HepG2 (cell line): Measurements from ENCODE around the gene TMUB1. TPM values are rescaled to one million over a fixed set of nuclear protein-coding genes. Genes with fewer than 3 reads are reported as not detected.

ENCODE experiments used
- HNF4A ChIP-seq: sonication (generic); formaldehyde crosslinking; IDR thresholded peaks from 2 replicates; pipeline ENCODE4 v1.4.0; 2020; ENCODE audit warnings: missing genetic modification reagents
- ISL2 ChIP-seq: sonication (generic); formaldehyde crosslinking; IDR thresholded peaks from 2 replicates; pipeline ENCODE4 v1.5.0; 2020; ENCODE audit warnings: missing genetic modification reagents
- ISX ChIP-seq: sonication (generic); formaldehyde crosslinking; conservative IDR thresholded peaks from 2 replicates; pipeline ENCODE4 v1.5.0; 2020; ENCODE audit warnings: missing genetic modification reagents
- KLF6 ChIP-seq: IDR thresholded peaks from 2 replicates; pipeline ENCODE4 v1.8.0; 2016; ENCODE audit warnings: missing biosample characterization, missing genetic modification reagents
- MYC ChIP-seq: sonication (generic); formaldehyde crosslinking; IDR thresholded peaks from 2 replicates; pipeline ENCODE4 v1.9.0; 2021; ENCODE audit warnings: missing genetic modification reagents, borderline replicate concordance
- NBN ChIP-seq: fragments of 450-650 bp; conservative IDR thresholded peaks from 2 replicates; pipeline ENCODE4 v1.6.1; 2017
- SNAPC2 ChIP-seq: sonication (generic); formaldehyde crosslinking; IDR thresholded peaks from 2 replicates; pipeline ENCODE4 v1.8.1; 2022; ENCODE audit warnings: mild to moderate bottlenecking, missing genetic modification reagents
- TAF15 ChIP-seq: fragments of 200-400 bp; formaldehyde crosslinking; IDR thresholded peaks from one replicate; pipeline ENCODE4 v1.6.1; 2018; ENCODE audit warnings: mild to moderate bottlenecking, low read depth, low read length; ENCODE audit not compliant: poor library complexity, severe bottlenecking
- ZIK1 ChIP-seq: sonication (generic); formaldehyde crosslinking; IDR thresholded peaks from 2 replicates; pipeline ENCODE4 v1.5.0; 2020; ENCODE audit warnings: mild to moderate bottlenecking, low read depth, missing genetic modification reagents, borderline replicate concordance
- ZMYM2 ChIP-seq: sonication (generic); formaldehyde crosslinking; IDR thresholded peaks from 2 replicates; pipeline ENCODE4 v1.8.0; 2022; ENCODE audit warnings: mild to moderate bottlenecking, missing genetic modification reagents
- ZNF496 ChIP-seq: sonication (generic); formaldehyde crosslinking; IDR thresholded peaks from 2 replicates; pipeline ENCODE4 v1.8.1; 2023; ENCODE audit warnings: mild to moderate bottlenecking, moderate library complexity, missing genetic modification reagents; ENCODE audit not compliant: insufficient replicate concordance
- ZNF670 ChIP-seq: sonication (generic); formaldehyde crosslinking; IDR thresholded peaks from 2 replicates; pipeline ENCODE4 v1.8.0; 2022; ENCODE audit warnings: mild to moderate bottlenecking, missing genetic modification reagents, borderline replicate concordance
- ZNF792 ChIP-seq: IDR thresholded peaks from 2 replicates; pipeline ENCODE4 v1.6.1; 2016
- ZSCAN12 ChIP-seq: sonication (generic); formaldehyde crosslinking; IDR thresholded peaks from 2 replicates; pipeline ENCODE4 v1.9.0; 2021; ENCODE audit warnings: mild to moderate bottlenecking, missing genetic modification reagents
- ZSCAN31 ChIP-seq: sonication (generic); formaldehyde crosslinking; IDR thresholded peaks from 2 replicates; pipeline ENCODE4 v1.5.0; 2020; ENCODE audit warnings: low read depth, mild to moderate bottlenecking, missing genetic modification reagents
- polyA plus RNA-seq, 8 experiments: library from polyadenylated mRNA; depleted of rRNA in 3 of 8; stranded (reverse) in 7 of 8; unstranded in 1 of 8; fragments of >200 nt; fragmentation: Illumina TruSeq in 4 of 8; extraction: Trizol in 4 of 8; gene quantifications; 2 replicates each; pipeline versions ENCODE4 v1.2.1 to v1.2.3, GENCODE V29; 2011 to 2016; ENCODE audit warnings: low read depth in 4 of 8, missing spikeins in 1 of 8, mixed read lengths in 1 of 8; ENCODE audit not compliant: insufficient read depth in 1 of 8
- total RNA-seq, 5 experiments: library from RNA; depleted of rRNA; stranded (reverse); fragments of >200 nt; fragmentation: Illumina TruSeq; extraction: Trizol; gene quantifications; 2 replicates each; pipeline ENCODE4 v1.2.3, GENCODE V29; 2016; ENCODE audit warnings: low read depth in 1 of 5
- TF ChIP-seq, protein P1 (sequence below): sonication (generic); formaldehyde crosslinking; IDR thresholded peaks from 2 replicates; pipeline ENCODE4 v1.5.1; 2020; ENCODE audit warnings: mild to moderate bottlenecking, missing genetic modification reagents, moderate library complexity
- TF ChIP-seq, protein P2 (sequence below): sonication (generic); formaldehyde crosslinking; IDR thresholded peaks from 2 replicates; pipeline ENCODE4 v1.4.0; 2020; ENCODE audit warnings: missing genetic modification reagents, mild to moderate bottlenecking, borderline replicate concordance
- TF ChIP-seq, protein P3 (sequence below): sonication (generic); formaldehyde crosslinking; IDR thresholded peaks from 2 replicates; pipeline ENCODE4 v1.4.0; 2020; ENCODE audit warnings: mild to moderate bottlenecking, missing genetic modification reagents

Gene TMUB1
- total and polyA plus RNA-seq, 2 of the 13 experiments (the other 11 are each of a cell fraction or from before 2014, with no cell fraction given), result 44.8 to 51.6 TPM

DNA sequence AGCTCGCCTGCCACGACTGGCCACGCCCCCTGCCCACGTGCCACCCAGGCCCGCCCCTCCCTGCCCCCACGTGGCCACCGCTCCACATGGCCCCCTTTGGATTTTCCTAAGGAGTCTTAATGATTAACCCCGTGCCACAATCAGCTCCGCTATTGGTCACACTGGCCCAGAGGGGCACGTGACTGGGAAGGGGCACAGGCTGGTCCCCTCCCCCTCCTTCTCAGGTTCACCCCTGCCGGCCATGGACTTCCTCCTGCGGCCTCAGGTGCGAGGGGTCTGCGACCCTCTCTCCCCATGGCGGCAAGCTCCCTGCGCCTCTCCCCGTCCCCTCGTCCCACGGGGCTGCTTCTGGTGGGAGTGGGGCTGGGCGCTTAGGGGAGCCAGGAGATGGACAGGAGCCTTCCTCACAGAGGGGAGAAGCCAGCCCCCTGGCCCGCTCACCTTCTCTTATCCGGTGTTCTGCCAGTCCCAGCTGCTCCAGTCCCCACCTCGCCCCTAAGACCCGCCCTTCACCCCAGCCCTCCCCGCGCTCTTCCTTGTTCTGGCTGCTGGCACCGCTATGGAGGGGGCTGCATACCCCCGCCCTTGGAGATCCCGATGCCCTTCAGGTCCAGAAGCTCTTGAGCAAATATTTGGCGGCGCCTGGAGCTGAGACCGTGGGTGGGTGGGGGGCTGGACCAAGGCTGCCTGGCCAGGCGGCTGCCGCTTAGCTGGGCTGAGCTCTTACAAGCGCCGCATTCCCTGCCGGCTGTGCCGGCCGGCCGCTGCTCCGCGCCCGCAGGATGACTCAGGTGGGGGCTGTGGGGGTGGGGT lies 20.7 kb downstream of the TMUB1 start (continued):
- TF ChIP-seq ZSCAN31 (CRISPR knock-in tag) (no peak), HNF4A (CRISPR knock-in tag) (no peak; the same call in none of the 2 replicates), ZSCAN12 (CRISPR knock-in tag) (no peak), ZNF670 (CRISPR knock-in tag) (no peak), ISL2 (CRISPR knock-in tag) (no peak; the same call in 1 of the 2 replicates), ISX (CRISPR knock-in tag) (no peak), KLF6 (CRISPR knock-in tag) (no peak), MYC (CRISPR knock-in tag) (peak; percentile 88), ZNF496 (CRISPR knock-in tag) (no peak), TAF15 (no peak), SNAPC2 (no peak), ZMYM2 (CRISPR knock-in tag) (no peak), NBN (no peak), ZIK1 (CRISPR knock-in tag) (no peak), ZNF792 (CRISPR knock-in tag) (0 out of 2 replicates have a peak, but pooled peaks have one; percentile 12)
- TF ChIP-seq, protein P1, sequence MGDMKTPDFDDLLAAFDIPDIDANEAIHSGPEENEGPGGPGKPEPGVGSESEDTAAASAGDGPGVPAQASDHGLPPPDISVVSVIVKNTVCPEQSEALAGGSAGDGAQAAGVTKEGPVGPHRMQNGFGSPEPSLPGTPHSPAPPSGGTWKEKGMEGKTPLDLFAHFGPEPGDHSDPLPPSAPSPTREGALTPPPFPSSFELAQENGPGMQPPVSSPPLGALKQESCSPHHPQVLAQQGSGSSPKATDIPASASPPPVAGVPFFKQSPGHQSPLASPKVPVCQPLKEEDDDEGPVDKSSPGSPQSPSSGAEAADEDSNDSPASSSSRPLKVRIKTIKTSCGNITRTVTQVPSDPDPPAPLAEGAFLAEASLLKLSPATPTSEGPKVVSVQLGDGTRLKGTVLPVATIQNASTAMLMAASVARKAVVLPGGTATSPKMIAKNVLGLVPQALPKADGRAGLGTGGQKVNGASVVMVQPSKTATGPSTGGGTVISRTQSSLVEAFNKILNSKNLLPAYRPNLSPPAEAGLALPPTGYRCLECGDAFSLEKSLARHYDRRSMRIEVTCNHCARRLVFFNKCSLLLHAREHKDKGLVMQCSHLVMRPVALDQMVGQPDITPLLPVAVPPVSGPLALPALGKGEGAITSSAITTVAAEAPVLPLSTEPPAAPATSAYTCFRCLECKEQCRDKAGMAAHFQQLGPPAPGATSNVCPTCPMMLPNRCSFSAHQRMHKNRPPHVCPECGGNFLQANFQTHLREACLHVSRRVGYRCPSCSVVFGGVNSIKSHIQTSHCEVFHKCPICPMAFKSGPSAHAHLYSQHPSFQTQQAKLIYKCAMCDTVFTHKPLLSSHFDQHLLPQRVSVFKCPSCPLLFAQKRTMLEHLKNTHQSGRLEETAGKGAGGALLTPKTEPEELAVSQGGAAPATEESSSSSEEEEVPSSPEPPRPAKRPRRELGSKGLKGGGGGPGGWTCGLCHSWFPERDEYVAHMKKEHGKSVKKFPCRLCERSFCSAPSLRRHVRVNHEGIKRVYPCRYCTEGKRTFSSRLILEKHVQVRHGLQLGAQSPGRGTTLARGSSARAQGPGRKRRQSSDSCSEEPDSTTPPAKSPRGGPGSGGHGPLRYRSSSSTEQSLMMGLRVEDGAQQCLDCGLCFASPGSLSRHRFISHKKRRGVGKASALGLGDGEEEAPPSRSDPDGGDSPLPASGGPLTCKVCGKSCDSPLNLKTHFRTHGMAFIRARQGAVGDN (CRISPR knock-in tag), result peak; percentile 86
- TF ChIP-seq, protein P2, sequence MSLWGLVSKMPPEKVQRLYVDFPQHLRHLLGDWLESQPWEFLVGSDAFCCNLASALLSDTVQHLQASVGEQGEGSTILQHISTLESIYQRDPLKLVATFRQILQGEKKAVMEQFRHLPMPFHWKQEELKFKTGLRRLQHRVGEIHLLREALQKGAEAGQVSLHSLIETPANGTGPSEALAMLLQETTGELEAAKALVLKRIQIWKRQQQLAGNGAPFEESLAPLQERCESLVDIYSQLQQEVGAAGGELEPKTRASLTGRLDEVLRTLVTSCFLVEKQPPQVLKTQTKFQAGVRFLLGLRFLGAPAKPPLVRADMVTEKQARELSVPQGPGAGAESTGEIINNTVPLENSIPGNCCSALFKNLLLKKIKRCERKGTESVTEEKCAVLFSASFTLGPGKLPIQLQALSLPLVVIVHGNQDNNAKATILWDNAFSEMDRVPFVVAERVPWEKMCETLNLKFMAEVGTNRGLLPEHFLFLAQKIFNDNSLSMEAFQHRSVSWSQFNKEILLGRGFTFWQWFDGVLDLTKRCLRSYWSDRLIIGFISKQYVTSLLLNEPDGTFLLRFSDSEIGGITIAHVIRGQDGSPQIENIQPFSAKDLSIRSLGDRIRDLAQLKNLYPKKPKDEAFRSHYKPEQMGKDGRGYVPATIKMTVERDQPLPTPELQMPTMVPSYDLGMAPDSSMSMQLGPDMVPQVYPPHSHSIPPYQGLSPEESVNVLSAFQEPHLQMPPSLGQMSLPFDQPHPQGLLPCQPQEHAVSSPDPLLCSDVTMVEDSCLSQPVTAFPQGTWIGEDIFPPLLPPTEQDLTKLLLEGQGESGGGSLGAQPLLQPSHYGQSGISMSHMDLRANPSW, result no peak
- TF ChIP-seq, protein P3, sequence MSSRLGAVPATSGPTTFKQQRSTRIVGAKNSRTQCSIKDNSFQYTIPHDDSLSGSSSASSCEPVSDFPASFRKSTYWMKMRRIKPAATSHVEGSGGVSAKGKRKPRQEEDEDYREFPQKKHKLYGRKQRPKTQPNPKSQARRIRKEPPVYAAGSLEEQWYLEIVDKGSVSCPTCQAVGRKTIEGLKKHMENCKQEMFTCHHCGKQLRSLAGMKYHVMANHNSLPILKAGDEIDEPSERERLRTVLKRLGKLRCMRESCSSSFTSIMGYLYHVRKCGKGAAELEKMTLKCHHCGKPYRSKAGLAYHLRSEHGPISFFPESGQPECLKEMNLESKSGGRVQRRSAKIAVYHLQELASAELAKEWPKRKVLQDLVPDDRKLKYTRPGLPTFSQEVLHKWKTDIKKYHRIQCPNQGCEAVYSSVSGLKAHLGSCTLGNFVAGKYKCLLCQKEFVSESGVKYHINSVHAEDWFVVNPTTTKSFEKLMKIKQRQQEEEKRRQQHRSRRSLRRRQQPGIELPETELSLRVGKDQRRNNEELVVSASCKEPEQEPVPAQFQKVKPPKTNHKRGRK (CRISPR knock-in tag), result no peak
